Lower lobe of right lung (tissue), 2 donors: ENCODE results near the gene ASAP3. TPM values are rescaled to one million over a fixed set of nuclear protein-coding genes. Genes with fewer than 3 reads are reported as not detected.

Source experiments
- ATAC-seq, 2 donors: fragments of 200-7000 bp; cut with Tn5 transposase; one replicate each; pipeline ENCODE4 v1.9.1; 2020 to 2022; ENCODE audit warnings: mild to moderate bottlenecking in 2 of 2, moderate library complexity in 2 of 2
- DNase-seq: peaks from one replicate; pipeline ENCODE4 v3.0.0-alpha.2; 2020
- H3K27ac ChIP-seq: fragments of 200-600 bp; one replicate; pipeline ENCODE4 v1.8.0; 2022
- H3K27me3 ChIP-seq: fragments of 200-600 bp; one replicate; pipeline ENCODE4 v1.8.0; 2022; ENCODE audit warnings: low read depth
- H3K36me3 ChIP-seq: fragments of 200-600 bp; one replicate; pipeline ENCODE4 v1.8.0; 2022; ENCODE audit warnings: mild to moderate bottlenecking
- H3K4me1 ChIP-seq: fragments of 200-600 bp; one replicate; pipeline ENCODE4 v1.8.0; 2022
- H3K4me3 ChIP-seq: fragments of 200-600 bp; one replicate; pipeline ENCODE4 v1.8.0; 2022; ENCODE audit warnings: mild to moderate bottlenecking
- H3K9me3 ChIP-seq: fragments of 200-600 bp; one replicate; pipeline ENCODE4 v1.8.0; 2022
- CTCF ChIP-seq: fragments of 200-600 bp; IDR thresholded peaks from one replicate; pipeline ENCODE4 v1.8.0; 2022; ENCODE audit warnings: antibody characterized with exemption, mild to moderate bottlenecking
- intact Hi-C: fragments of 100-400 bp; cut with DNase I; formaldehyde crosslinking; loops from one replicate; pipeline ENCODE4 v1.11.0; 2022
- total RNA-seq: library from RNA; stranded (reverse); fragmentation: NEBNext Ultra II Directional; extraction: Animal tissue kit (Norgen Biotek cat#: 25700); gene quantifications from one replicate; pipeline ENCODE4 v1.2.1, GENCODE V29; 2021
- donor health status: DM: no; HTN: yes; CAD: no; lungs with severe emphysema.

The ASAP3 gene
- total RNA-seq, 1 donor from 2014 or later, result 34.5 TPM

GRCh38 chr1:23521588-23521987 lies 37.6 kb upstream of the ASAP3 start:
- H3K4me3 ChIP-seq, result no peak overlapping the region
- no peak overlapping the region for H3K27ac ChIP-seq
- ATAC-seq (no peak), DNase-seq (no peak)
- no peaks in the 10 kb centered on the region for H3K36me3 ChIP-seq
- H3K9me3 ChIP-seq, result no peaks in the 10 kb centered on the region
- TF ChIP-seq CTCF, result no peak
- H3K4me1 ChIP-seq, result peaks cover 19% of the 10 kb centered on the region
- intact Hi-C loops, result no loop called here
- H3K27me3 ChIP-seq, result no peaks in the 10 kb centered on the region

- no peak for TF ChIP-seq CTCF
- DNase-seq (no peak), ATAC-seq (no peak)
- no peaks in the 10 kb centered on the region for H3K4me1 ChIP-seq
- H3K36me3 ChIP-seq, result no peaks in the 10 kb centered on the region
- no peaks in the 10 kb centered on the region for H3K27me3 ChIP-seq
- no peak overlapping the region for H3K27ac ChIP-seq
- no peaks in the 10 kb centered on the region for H3K9me3 ChIP-seq
- H3K4me3 ChIP-seq, result no peak overlapping the region
- intact Hi-C loops, result no loop called here
Measured at GRCh38 chr1:23517581-23517980, 33.6 kb upstream of the ASAP3 start.

- Histone ChIP-seq H3K27ac (no peak overlapping the region), H3K36me3 (no peaks in the 10 kb centered on the region), H3K9me3 (no peaks in the 10 kb centered on the region), H3K27me3 (no peaks in the 10 kb centered on the region), H3K4me1 (no peaks in the 10 kb centered on the region), H3K4me3 (no peak overlapping the region)
- no peak for TF ChIP-seq CTCF
- intact Hi-C loops, result no loop called here
- DNase-seq (no peak), ATAC-seq (no peak)
Measured at GRCh38 chr1:23515905-23516304, 31.9 kb upstream of the ASAP3 start.

- H3K27ac ChIP-seq, result no peak overlapping the region
- no peak for ATAC-seq
- intact Hi-C loops, result no loop called here
- no peaks in the 10 kb centered on the region for H3K36me3 ChIP-seq
- TF ChIP-seq CTCF, result no peak
- H3K9me3 ChIP-seq, result no peaks in the 10 kb centered on the region
- no peak overlapping the region for H3K4me3 ChIP-seq
- DNase-seq, result no peak
- H3K4me1 ChIP-seq, result no peaks in the 10 kb centered on the region
- no peaks in the 10 kb centered on the region for H3K27me3 ChIP-seq
Measured at GRCh38 chr1:23514111-23514679, 30.2 kb upstream of the ASAP3 start.

GRCh38 chr1:23509896-23510295 lies 25.9 kb upstream of the ASAP3 start:
- ATAC-seq, result no peak
- Histone ChIP-seq H3K27me3 (no peaks in the 10 kb centered on the region), H3K4me3 (no peak overlapping the region), H3K9me3 (no peaks in the 10 kb centered on the region), H3K36me3 (no peaks in the 10 kb centered on the region), H3K27ac (no peak overlapping the region), H3K4me1 (no peaks in the 10 kb centered on the region)
- TF ChIP-seq CTCF, result no peak
- no peak for DNase-seq
- intact Hi-C loops, result no loop called here
